ENCODE data around the gene FPR2.
"Not testable (repeated sequence)": the region's sequence is repeated elsewhere in the genome, so short reads cannot be mapped to it uniquely, and the experiment has no call there.

FPR2 gene

DNA sequence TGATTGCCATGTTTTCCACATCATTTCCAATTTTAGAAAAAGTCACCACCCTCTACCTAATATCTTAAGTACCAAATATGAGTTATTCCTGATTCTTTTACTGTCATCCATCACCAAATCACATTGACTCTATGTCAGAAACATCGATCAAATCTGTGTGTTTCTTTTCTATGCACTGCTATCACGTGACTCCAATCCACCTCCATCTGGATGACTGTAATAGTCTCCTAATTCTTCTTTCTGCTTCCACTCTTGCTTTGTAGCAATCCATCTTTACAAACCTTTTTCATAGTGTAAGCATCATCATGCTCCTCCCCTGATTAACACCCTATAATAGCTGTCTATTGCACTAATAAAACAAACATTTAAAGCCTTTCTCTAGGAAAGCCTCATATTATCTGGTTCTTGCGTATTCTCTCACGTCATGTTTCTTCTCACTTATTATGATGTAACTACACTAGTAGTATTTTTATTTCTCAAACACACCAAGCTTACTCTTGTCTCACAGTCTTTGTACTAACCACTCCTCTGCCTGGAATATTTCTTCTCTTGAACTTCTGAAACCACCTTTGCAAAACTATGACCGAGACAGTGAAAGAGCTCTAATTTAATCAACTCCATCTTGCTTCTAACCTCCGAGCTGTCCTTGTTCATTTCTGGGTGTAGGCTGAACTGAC is 23.3 kb downstream of the FPR2 start:
- DNase-seq (ENCODE audit: low read depth): no peak

GRCh38 chr19:51784922-51785690 is 24.1 kb downstream of the FPR2 start:
- DNase-seq (ENCODE audit: low read depth): peak; percentile 35

DNA sequence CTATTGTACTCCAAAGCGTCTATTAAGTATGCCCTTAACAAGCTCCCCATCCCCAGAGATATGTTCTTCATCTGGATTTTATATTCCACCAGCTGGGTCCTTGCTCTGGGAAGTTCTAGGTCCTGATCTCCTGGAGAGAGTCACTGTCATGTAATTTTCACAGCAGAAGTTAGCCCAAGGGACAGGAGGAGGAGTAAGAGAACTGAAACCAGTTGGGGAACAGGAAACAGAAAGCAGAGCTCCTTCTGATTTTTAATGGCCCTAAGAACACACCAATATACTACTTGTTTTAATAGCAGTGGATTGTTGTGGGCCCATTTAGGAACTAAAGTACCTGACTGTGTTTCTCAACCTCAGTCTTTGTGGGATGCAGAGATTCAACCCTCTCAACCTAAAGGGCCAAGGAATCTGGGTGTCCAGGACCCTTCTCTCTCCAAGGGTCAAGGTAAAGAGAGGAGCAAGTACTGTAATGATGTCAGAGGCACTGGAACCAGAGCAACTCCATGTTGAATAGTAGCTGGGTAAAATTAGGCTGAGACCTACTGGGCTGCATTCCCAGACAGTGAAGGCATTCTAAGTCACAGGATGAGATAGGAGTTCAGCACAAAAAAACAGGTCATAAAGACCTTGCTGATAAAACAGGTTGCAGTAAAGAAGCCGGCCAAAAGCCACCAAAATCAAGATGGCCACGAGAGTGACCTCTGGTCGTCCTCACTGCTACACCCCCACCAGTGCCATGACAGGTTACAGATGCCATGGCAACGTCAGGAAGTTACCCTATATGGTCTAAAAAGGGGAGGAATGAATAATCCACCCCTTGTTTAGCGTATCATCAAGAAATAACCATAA is 25.9 kb downstream of the FPR2 start:
- no peak for DNase-seq (ENCODE audit: low read depth)

GRCh38 chr19:51788029-51788428 is 27.0 kb downstream of the FPR2 start:
- no peak for DNase-seq (ENCODE audit: low read depth)

DNA sequence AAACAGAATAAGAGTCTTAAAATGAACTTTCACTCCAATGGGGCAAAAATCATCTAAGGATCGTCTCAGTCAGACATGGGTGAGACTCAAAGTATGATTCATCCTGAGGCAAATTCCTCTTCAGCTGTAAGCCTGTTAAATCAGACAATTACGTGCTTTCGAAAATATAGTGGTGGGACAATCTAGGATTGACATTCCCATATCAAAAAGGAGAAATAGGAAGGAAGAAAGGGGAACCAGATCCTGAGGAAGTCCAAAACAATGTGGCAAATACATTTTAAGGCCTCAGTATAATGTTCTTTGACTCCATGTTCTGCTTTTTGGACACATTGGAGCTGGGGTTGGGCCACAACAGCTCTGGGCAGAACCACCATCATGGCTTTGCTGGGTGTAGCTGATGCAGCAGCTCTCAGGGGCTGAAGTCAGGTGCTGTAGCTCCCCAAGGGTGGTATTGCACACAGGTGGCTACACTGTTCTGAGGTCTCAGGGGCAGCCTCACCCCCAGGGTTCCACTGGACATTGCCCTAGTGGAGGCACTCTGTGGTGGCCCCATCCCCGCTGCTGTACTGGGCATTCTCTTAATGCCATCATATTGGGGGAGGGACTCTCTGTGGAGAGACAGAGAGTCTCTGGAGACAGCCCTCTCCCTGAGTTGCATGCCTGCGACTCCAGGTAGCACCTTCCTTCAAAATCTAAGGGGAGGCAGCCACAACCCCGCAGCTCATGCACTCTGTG is 28.2 kb downstream of the FPR2 start:
- no peak for DNase-seq (ENCODE audit: low read depth)

DNA sequence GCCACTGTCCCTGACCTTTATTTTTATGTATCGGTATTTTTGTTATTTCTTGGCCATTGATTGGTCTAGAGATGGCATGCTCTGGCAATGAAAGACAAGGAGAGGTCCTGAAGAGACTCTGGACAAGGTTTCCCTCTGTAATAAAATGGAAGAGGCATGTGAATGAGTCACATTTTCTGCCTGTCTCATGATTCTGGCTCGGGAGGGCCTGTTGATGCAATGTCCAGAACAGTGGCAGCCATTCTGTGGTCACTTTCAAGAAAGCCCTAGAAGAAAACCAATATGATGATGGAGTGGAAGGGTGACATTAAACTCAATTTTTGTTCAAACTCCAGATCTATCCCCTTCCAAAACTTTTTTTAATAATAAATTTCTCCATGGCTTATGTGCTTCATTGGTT is 32.0 kb downstream of the FPR2 start:
- no peak for DNase-seq (ENCODE audit: low read depth)

DNA sequence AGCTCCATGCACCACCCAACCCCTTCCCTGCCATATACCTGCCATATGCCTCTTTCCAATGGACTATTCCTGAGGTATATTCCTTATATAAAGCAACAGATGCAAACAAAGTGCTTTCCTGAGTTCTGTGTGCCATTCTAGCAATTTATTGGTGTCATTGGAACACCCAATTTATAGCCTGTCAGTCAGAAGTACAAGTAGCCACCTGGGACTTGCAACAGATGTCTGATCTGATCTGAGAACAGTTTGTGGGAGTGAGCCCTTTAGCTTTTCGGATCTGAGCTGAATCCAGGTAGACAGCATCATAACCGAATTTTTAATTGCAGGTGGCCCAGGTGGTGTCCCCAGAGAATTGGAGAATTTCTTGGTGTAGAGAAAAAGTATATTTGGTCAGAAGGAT is 33.0 kb downstream of the FPR2 start:
- no peak for DNase-seq (ENCODE audit: low read depth)

GRCh38 chr19:51794885-51795490 is 34.0 kb downstream of the FPR2 start, which contains the start of gene FPR3:
FPR3 (plus strand) TSS chr19:51795157; CDS start chr19:51823749, 28,592 bp downstream.
- no peak for DNase-seq (ENCODE audit: low read depth)

DNA sequence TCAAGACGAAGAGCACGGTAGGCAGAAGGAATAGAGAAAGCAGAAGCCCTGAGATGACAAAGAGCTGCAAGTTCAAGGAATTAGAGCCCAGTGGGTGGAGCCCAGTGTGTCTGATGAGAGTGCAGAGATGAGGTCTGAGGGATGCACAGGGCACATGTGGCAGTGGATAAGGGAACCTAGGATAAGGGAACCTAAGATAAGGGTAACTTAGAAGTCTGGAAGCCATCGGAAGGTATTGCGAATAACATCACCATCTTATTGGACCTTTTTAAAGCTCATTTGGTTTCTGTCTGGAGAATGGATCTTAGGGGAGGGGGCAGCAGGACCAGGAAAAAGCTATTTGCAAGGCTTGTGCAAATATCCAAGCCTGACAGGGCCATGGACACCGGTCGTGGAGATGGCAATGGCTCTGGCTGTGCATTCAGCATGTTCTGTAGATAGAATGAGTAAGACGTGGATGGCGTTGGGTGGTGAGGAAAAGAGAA is 35.3 kb downstream of the FPR2 start:
- no peak for DNase-seq (ENCODE audit: low read depth)

DNA sequence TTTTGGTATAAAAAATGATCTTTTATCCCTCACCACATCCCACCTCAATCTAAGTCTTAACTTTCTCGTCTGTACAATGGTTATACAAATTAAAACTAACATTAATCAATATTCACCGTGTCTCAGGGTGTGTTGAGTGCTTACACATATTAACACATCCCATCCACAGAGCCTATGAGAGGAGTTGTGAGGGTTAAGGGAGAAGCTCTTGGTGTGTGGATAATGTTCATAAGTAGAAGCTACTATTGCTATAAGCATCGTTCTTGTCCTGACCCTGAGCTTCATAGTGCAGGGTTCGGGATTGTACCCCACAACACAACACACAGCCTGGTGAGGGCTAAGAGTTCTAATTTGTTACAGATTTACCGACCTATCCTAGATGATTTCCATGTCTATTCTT is 36.5 kb downstream of the FPR2 start:
- DNase-seq (ENCODE audit: low read depth): no peak

DNA sequence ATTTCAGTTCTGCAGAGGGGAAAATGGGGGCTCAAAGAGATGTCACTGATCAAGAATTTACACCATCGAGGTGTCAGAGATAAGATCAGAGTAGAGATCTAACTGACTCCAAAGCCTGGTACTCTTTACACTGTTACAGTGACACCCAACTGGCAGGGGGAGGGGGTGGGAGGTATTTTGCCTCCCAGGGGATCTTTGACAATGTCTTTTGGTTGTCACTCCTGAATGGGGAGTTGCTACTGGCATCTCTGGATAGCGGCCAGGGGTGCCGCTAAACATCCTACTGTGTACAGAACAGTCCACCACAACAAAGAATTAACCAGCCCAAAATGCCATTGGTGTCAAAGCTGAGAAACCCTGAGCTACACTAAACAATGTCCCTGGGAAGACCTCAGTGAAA is 37.1 kb downstream of the FPR2 start:
- no peak for DNase-seq (ENCODE audit: low read depth)

GRCh38 chr19:51799034-51799773 is 38.2 kb downstream of the FPR2 start:
- peak; percentile 91 for DNase-seq (ENCODE audit: low read depth)

DNA sequence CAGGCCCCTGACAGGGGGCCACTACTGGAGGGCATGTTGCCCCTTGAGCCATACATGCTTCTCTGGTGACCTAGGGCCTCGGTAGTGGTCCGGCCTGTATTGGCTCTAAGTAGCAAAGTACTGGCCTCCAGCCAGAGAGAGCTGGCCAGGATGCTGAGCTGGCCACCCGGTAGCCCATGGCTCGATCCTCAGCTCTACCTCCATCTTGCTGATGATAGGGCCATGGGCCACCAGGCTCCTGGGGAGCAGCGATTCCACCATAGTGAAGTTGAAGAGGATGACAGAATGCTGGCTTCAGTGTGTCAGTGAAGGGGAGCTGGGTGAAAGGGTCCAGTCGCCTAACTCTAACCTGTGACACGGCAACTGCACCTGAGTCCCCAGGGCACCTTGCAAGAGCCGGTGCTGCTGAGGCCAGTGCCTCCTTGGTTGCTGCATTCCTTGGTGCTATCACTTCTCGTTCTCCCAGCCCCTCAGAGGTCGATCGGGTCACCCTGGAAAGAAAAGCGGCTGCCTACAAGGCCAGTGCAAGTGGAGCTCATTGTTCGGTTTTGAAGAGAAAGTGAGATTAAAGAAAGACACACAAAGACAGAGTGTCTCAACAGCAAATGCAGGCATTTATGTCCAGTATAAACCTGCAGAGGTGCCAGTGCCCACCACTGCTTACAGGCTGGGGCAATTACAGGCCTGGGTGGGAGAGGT is 38.9 kb downstream of the FPR2 start:
- no peak for DNase-seq (ENCODE audit: low read depth)

DNA sequence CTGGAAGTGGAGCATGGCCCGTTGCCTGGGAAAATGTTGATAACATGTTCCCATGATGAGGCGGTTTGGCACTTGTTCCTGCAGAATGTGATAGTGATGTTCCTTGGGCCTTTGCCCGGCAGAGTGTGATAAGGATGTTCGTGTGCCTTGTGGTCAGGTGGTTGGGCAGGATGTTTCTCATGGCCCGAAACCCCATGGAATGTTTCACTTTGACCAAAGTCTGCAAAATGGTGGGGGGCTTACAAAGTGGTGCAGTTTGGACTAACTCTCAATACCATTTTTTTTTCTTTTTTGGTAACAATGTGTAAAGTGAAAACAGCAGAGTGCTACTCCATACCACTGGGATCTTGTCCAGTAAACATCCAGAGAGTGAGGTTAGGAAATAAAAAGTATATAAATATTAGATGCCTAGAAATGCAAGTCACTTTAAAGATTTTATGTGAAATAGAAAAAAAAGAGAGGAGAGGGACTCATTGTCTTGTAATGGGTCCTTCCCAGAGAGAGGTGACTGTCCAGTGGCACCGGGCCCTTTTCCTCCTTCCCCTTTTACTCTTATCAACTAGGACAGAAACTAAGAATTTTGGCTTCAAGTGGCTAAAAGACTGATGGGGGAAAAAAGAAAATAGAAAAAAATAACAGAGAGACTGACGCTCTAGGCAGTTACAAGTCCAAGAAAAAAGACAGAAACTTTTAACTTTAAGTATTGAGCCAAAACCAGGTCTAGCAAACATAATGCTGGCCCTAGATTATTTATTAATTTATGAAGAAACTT is 39.7 kb downstream of the FPR2 start:
- DNase-seq (ENCODE audit: low read depth): no peak

DNA sequence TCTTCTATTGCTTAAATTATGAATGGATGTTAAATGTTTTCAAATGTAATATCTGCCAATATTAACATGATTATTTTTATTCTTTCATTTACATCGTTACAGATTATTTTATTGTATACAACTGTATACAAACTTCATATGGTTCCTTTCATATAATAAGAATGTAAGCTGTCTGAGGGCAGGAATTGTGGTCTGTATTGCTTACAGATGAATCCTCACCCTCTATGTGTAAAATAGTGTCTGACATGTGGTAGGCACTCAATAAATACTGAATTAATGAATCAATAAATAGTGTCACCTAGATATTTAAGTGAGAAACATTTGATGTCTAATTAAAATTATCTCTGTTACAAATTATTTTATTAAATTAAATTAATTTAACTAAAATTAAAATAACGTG is 41.8 kb downstream of the FPR2 start:
- DNase-seq (ENCODE audit: low read depth): no peak

DNA sequence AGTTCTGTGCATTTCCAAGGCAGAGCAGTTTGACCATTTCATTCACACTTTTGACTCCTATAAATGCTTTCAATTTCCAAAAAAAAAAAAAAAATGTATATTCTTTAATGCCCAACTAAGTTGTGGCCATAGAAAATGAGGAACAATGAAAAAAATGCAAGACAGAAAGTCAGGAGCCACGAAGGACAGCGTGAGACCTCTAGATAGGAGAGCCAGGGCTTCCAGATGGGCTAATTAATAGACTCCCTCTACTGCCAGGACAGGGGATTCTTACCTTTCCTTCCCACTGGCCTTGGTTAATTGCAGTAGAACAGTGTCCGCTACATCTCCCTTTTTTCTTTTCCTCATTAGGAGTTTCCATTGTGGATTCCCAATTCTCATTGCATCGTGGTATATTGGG is 42.5 kb downstream of the FPR2 start:
- no peak for DNase-seq (ENCODE audit: low read depth)

DNA sequence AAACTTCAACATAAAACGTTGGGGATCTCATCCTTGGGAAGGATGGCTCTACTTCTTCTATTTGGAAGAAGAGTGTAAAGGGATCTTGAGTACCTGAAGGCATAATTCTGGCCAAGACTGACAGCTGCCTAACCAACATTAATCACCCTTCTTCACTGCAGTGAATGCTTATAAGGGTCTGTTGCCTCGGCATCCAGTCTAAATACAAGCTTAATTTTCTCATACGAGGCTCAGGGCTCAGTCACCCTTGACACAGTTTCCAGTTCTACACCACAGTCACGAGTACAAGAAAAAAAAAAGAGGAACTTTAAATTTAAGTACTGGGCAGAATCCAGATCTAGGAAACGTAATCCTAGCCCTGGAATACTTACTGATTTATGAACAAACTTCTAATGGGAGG is 43.0 kb downstream of the FPR2 start:
- no peak for DNase-seq (ENCODE audit: low read depth)

- not testable (repeated sequence) for DNase-seq (ENCODE audit: low read depth)
Measured at GRCh38 chr19:51804789-51805188, 43.8 kb downstream of the FPR2 start.

- not testable (repeated sequence) for DNase-seq (ENCODE audit: low read depth)
Measured at GRCh38 chr19:51805396-51805795, 44.4 kb downstream of the FPR2 start.
